H54 (cell line): ENCODE results near the gene GLT8D1.
A peak's percentile ranks its signal among the peaks of the same experiment; 100 is the strongest.
"Not testable (repeated sequence)": the region's sequence is repeated elsewhere in the genome, so short reads cannot be mapped to it uniquely, and the experiment has no call there.

Experiments
- DNase-seq: peaks from one replicate; pipeline ENCODE4 v3.0.0; 2011; ENCODE audit warnings: low spot score, mixed read lengths; ENCODE audit not compliant: insufficient read length
- FAIRE-seq: peaks from 3 replicates; lab custom pipeline; 2011; peaks lifted over from hg19 to GRCh38; lab: Jason Lieb, UNC
- POLR2A ChIP-seq: IDR thresholded peaks from 2 replicates; pipeline ENCODE4 v1.6.1; 2011; ENCODE audit warnings: low read depth, mild to moderate bottlenecking, low read length

The GLT8D1 gene

GRCh38 chr3:52705688-52706686, at the start of gene GLT8D1, which contains the start of gene SPCS1:
TSS of gene GLT8D1 (minus strand) at chr3:52705791. CDS start at chr3:52700460, 5,331 bp downstream.
TSS of gene SPCS1 (plus strand) at chr3:52706106. CDS start at chr3:52706247, 141 bp downstream.
- DNase-seq (peak; percentile 83), FAIRE-seq (no peak)
- peak; percentile 94 for TF ChIP-seq POLR2A

GRCh38 chr3:52754373-52754772, 48.8 kb upstream of the GLT8D1 start:
- no peak for DNase-seq
- TF ChIP-seq POLR2A: no peak
- no peak for FAIRE-seq

GRCh38 chr3:52752045-52752660, 46.6 kb upstream of the GLT8D1 start:
- no peak for FAIRE-seq
- DNase-seq: no peak
- no peak for TF ChIP-seq POLR2A

GRCh38 chr3:52743721-52744120, 38.1 kb upstream of the GLT8D1 start:
- DNase-seq: no peak
- TF ChIP-seq POLR2A: no peak
- no peak for FAIRE-seq

- TF ChIP-seq POLR2A: no peak
- no peak for FAIRE-seq
- DNase-seq: no peak
These were observed 37.6 kb upstream of the GLT8D1 start for GRCh38 chr3:52743152-52743551.

- FAIRE-seq: peak; percentile 48
These were observed 36.9 kb upstream of the GLT8D1 start for GRCh38 chr3:52742418-52743041.

GRCh38 chr3:52739730-52740129, 34.1 kb upstream of the GLT8D1 start:
- no peak for TF ChIP-seq POLR2A
- FAIRE-seq: no peak
- DNase-seq: no peak

More at GRCh38 chr3:52742418-52743041, 36.9 kb upstream of the GLT8D1 start:
- DNase-seq: peak; percentile 6
- TF ChIP-seq POLR2A: no peak

- DNase-seq: no peak
- FAIRE-seq: no peak
- TF ChIP-seq POLR2A: no peak
These were observed 27.8 kb upstream of the GLT8D1 start for GRCh38 chr3:52733256-52733891.

GRCh38 chr3:52731590-52731989, 26.0 kb upstream of the GLT8D1 start:
- FAIRE-seq (no peak), DNase-seq (no peak)
- no peak for TF ChIP-seq POLR2A

- FAIRE-seq (no peak), DNase-seq (no peak)
- TF ChIP-seq POLR2A: no peak
These were observed 25.1 kb upstream of the GLT8D1 start for GRCh38 chr3:52730681-52731080.

GRCh38 chr3:52728753-52729152, 23.2 kb upstream of the GLT8D1 start:
- not testable (repeated sequence) for FAIRE-seq, DNase-seq

GRCh38 chr3:52724511-52724910, 18.9 kb upstream of the GLT8D1 start:
- FAIRE-seq (no peak), DNase-seq (no peak)
- no peak for TF ChIP-seq POLR2A

- FAIRE-seq: no peak
These were observed 18.3 kb upstream of the GLT8D1 start for GRCh38 chr3:52723935-52724334.

More at GRCh38 chr3:52723935-52724334, 18.3 kb upstream of the GLT8D1 start:
- DNase-seq: no peak
- TF ChIP-seq POLR2A: no peak
